Common myeloid progenitor, CD34-positive (primary cell): ENCODE results near the gene ADGRB3.

Experiments
- CTCF ChIA-PET: fragments of 350-600 bp; sonication (Branson Sonifier 250); formaldehyde crosslinking; loops from one replicate; lab custom pipeline; 2021; ENCODE audit warnings: antibody characterized with exemption; lab: Charles Lee
- POLR2A ChIA-PET: fragments of 350-600 bp; sonication (Branson Sonifier 250); formaldehyde crosslinking; loops from one replicate; lab custom pipeline; 2021; ENCODE audit warnings: antibody characterized with exemption; lab: Charles Lee
- DNase-seq, 3 donors: peaks; one replicate each; pipeline versions ENCODE4 v3.0.0 to v3.0.0-alpha.2; 2013
- H3K27ac ChIP-seq, 2 experiments: 1 replicate in 1 of 2; 2 replicates in 1 of 2; pipeline ENCODE4 v1.7.0; 2013; ENCODE audit warnings: inconsistent platforms in 2 of 2, low read length in 2 of 2, mild to moderate bottlenecking in 2 of 2, low read depth in 1 of 2, moderate library complexity in 1 of 2; ENCODE audit not compliant: severe bottlenecking in 2 of 2, insufficient read depth in 1 of 2, poor library complexity in 1 of 2
- H3K27me3 ChIP-seq, 5 experiments: replicated peaks in 2 of 5; 1 replicate in 3 of 5; 2 replicates in 2 of 5; pipeline versions ENCODE4 v1.6.1 to v1.7.0; 2013; ENCODE audit warnings: low read length in 4 of 5, mild to moderate bottlenecking in 2 of 5, moderate library complexity in 2 of 5, inconsistent platforms in 1 of 5; ENCODE audit not compliant: insufficient read depth in 5 of 5, control insufficient read depth in 4 of 5
- H3K36me3 ChIP-seq, 4 experiments: 1 replicate in 2 of 4; 2 replicates in 2 of 4; pipeline versions ENCODE4 v1.6.1 to v1.7.0; 2013; ENCODE audit warnings: low read length in 3 of 4, control low read depth in 1 of 4, mild to moderate bottlenecking in 1 of 4; ENCODE audit not compliant: control insufficient read depth in 4 of 4, insufficient read depth in 4 of 4
- H3K4me1 ChIP-seq, 4 experiments: 1 replicate in 3 of 4; 2 replicates in 1 of 4; pipeline versions ENCODE4 v1.6.1 to v1.7.1; 2013; ENCODE audit warnings: low read length in 3 of 4, mild to moderate bottlenecking in 3 of 4, control low read depth in 1 of 4, inconsistent platforms in 1 of 4, moderate library complexity in 1 of 4; ENCODE audit not compliant: control insufficient read depth in 4 of 4, insufficient read depth in 4 of 4; ENCODE audit errors: control extremely low read depth in 1 of 4
- H3K4me3 ChIP-seq, 7 experiments: 1 replicate in 4 of 7; 2 replicates in 3 of 7; pipeline versions ENCODE4 v1.5.1 to v1.7.0; 2013; ENCODE audit warnings: mild to moderate bottlenecking in 7 of 7, low read length in 6 of 7, moderate library complexity in 6 of 7, inconsistent platforms in 2 of 7, low read depth in 2 of 7, control low read depth in 1 of 7; ENCODE audit not compliant: insufficient read depth in 4 of 7, control insufficient read depth in 1 of 7; ENCODE audit errors: extremely low read depth in 1 of 7
- H3K9me3 ChIP-seq, 5 experiments: 1 replicate in 4 of 5; 2 replicates in 1 of 5; pipeline versions ENCODE4 v1.6.1 to v1.7.1; 2013; ENCODE audit warnings: low read length in 4 of 5, mild to moderate bottlenecking in 2 of 5, inconsistent platforms in 1 of 5, low read depth in 1 of 5, moderate library complexity in 1 of 5; ENCODE audit not compliant: control insufficient read depth in 4 of 5, insufficient read depth in 2 of 5; ENCODE audit errors: control extremely low read depth in 1 of 5
- WGBS: methylation state at CpG from one replicate; pipeline ENCODE4 v1.1.5; 2013; ENCODE audit not compliant: insufficient coverage; 5-methylcytosine and 5-hydroxymethylcytosine counted together

ADGRB3 gene

DNA sequence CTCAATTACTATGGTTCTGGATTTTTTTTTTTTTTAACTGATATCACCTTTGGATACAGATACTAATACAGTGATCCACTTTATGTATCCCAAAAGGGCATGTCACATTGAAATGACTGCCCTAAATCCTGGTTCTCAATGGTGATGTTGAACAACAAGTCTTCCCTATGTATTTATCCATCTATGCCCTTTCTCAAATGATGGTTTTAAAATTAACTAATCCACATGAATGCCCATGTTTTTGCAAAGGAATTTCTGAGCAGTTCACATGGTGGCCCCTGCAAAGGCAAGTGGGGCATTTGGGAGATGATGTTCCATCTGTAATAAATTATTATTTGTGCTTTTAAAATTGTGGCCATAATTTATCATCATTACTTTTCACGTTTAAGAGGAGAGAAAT, 2.7 kb downstream of the ADGRB3 start:
- peaks cover 3 to 54% (median 21%) of the 10 kb centered on the region in 5 experiments for H3K27me3 ChIP-seq
- no peaks in the 10 kb centered on the region for H3K9me3 ChIP-seq
- ChIA-PET CTCF (interaction anchor here (0.6 to 9.4 kb wide), 13 partner anchors 13 to 1470 kb away, joined by 3 to 146 read pairs (median 4); no protein-coding TSS in a partner anchor), POLR2A (no interaction called here)
- WGBS, result no CpG with 5 or more reads among the region's 1 CpG
- peaks cover 0 to 37% (median 18%) of the 10 kb centered on the region in 4 experiments for H3K4me1 ChIP-seq
- no peak overlapping the region for H3K27ac ChIP-seq
- no peak for DNase-seq
- no peaks in the 10 kb centered on the region for H3K36me3 ChIP-seq
- no peak overlapping the region for H3K4me3 ChIP-seq

DNA sequence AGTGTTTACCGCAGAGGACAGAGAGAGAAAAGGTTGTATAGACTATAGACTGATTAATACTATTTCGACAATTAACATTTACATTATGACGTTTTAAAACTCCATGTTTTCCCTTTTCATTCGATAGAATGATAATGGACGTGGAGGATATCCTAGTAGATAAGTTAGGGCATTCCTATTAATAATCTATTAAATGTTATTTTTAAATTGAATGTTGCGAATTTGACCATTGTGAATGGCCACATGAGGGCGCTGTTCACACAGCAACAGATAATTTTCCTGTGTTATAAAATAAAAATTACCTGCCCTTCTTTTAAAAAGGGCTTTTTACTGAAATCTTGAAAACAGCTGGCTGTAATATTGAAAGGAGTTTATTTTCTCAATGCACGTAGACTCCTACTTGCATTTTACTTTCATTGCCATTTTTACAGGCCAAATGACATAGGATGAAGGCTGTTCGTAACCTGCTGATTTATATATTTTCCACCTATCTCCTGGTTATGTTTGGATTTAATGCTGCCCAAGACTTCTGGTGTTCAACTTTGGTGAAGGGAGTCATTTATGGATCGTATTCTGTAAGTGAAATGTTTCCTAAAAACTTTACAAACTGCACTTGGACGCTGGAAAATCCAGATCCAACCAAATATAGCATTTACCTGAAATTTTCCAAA, 3.3 kb downstream of the ADGRB3 start:
- ChIA-PET CTCF (interaction anchor here (0.6 to 9.4 kb wide), 13 partner anchors 12 to 1470 kb away, joined by 3 to 146 read pairs (median 4); no protein-coding TSS in a partner anchor), POLR2A (no interaction called here)
- Histone ChIP-seq H3K27ac (no peak overlapping the region), H3K4me1 (peaks cover 0 to 37% (median 18%) of the 10 kb centered on the region in 4 experiments), H3K4me3 (no peak overlapping the region), H3K9me3 (no peaks in the 10 kb centered on the region), H3K36me3 (no peaks in the 10 kb centered on the region), H3K27me3 (peaks cover 3 to 48% (median 18%) of the 10 kb centered on the region in 5 experiments)
- 100% methylated on average over 1 of the region's 11 CpGs for WGBS
- DNase-seq, result peak; percentile 69 to 84 (median 76)

DNA sequence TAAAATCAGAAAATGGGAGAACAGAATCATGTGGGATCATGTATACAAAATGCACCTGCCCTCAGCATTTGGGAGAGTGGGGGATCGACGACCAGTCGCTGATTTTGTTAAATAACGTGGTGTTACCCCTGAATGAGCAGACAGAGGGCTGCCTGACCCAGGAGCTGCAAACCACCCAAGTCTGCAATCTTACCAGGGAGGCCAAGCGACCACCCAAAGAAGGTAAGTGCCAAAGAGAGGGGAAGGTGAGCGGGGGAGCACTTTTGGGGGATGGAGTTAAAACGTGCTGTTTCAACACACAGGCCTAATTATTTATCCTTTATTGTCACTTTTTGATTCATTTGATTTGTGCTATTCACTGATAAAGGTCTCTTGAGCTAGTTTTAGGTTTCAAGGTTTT, 4.1 kb downstream of the ADGRB3 start:
- ChIA-PET CTCF (interaction anchor here (0.6 to 9.4 kb wide), 9 partner anchors 10 to 155 kb away, joined by 3 to 146 read pairs (median 4); no protein-coding TSS in a partner anchor), POLR2A (no interaction called here)
- Histone ChIP-seq H3K9me3 (no peaks in the 10 kb centered on the region), H3K4me3 (no peak overlapping the region), H3K27me3 (peaks cover 0 to 40% (median 14%) of the 10 kb centered on the region in 5 experiments), H3K27ac (no peak overlapping the region), H3K36me3 (no peaks in the 10 kb centered on the region), H3K4me1 (peaks cover 0 to 32% (median 18%) of the 10 kb centered on the region in 4 experiments)
- no peak for DNase-seq
- no CpG with 5 or more reads among the region's 7 CpGs for WGBS

DNA sequence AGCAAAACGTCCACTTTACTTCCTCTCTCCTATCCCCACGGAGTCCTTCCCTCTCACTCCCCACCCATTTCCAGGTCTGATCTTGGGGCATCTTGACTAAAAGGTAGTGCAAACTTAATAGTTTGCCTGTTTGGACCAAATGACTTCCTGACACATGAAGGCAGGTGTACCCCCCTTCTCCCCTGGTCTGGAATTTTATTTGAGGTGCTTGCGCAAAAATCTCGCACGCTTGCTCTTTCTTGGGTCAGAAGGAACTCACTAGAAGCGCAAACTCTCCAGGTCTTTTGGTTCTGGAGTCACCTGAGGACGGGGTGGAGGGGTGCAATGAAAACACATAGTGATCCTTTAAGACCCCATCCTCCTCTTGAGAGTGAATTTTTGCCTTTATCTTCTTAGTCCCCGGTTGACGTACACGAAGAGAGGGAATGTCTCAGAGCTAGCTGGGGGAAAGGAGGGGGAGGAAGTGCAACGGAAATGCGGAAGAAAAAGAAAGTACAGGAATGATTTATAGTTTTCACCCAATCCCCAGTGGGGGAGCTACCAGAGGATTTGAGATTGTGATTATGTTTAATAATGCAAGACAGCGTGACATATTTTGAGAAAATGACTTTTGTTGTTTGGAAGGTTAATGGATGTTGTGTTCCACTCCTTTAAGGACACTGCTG, 4.9 kb downstream of the ADGRB3 start:
- no peak overlapping the region for H3K27ac ChIP-seq
- WGBS, result 10% methylated on average over 8 of the region's 13 CpGs
- CTCF ChIA-PET, result interaction anchor here (0.7 to 9.4 kb wide), 8 partner anchors 9 to 154 kb away, joined by 3 to 146 read pairs (median 4); no protein-coding TSS in a partner anchor
- H3K27me3 ChIP-seq, result peaks cover 0 to 35% (median 9%) of the 10 kb centered on the region in 5 experiments
- H3K9me3 ChIP-seq, result no peaks in the 10 kb centered on the region
- peak overlapping the region in 3 of 7 experiments; percentile 35 to 50 (median 42) for H3K4me3 ChIP-seq
- H3K4me1 ChIP-seq, result peaks cover 0 to 27% (median 14%) of the 10 kb centered on the region in 4 experiments
- peak; percentile 17 to 42 (median 28) for DNase-seq
- no peaks in the 10 kb centered on the region for H3K36me3 ChIP-seq
- POLR2A ChIA-PET, result no interaction called here

DNA sequence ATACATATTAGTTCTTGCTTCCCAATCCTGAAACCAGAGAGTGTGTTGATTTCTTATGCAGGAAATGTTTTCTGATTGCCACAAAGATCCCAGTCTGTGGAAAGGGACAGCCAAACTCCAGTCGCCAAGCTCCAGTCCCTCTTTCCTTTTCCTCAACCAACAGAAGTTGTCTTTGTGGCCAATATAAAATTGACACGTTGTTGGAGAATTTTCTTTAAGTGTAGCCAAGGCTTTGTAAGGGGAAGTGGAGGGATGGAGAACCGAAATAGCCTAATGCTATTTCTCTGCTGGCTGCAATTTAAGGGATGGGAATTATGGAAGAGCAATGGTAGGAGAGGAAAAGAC, 5.4 kb downstream of the ADGRB3 start:
- Histone ChIP-seq H3K9me3 (no peaks in the 10 kb centered on the region), H3K4me3 (peak overlapping the region in 2 of 7 experiments; percentile 35 to 50), H3K27me3 (peaks cover 0 to 31% (median 6%) of the 10 kb centered on the region in 5 experiments), H3K4me1 (peaks cover 0 to 23% (median 12%) of the 10 kb centered on the region in 4 experiments), H3K36me3 (no peaks in the 10 kb centered on the region), H3K27ac (no peak overlapping the region)
- 33% methylated on average over 1 of the region's 3 CpGs for WGBS
- CTCF ChIA-PET, result interaction anchor here (0.6 to 9.4 kb wide), 8 partner anchors 9 to 317 kb away, joined by 3 to 146 read pairs (median 4); no protein-coding TSS in a partner anchor
- POLR2A ChIA-PET, result no interaction called here
- no peak for DNase-seq

DNA sequence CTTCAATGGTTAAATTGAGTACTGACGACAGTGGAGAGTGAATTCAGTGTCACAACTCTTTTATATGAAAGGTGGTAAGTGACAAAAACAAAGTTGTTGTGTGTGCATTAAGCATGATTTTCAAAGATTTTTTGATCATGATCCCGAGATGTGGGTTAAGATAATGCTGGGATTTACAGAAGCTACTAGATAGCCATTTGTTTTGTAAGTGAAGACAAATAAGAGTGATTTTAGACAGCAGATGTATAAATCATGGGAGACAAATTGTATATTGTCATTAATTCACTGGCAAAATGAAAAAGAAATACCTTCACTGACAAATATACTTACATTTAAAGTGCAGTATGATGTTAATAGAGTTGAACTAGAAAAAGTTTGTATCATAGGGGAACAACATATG, 6.1 kb downstream of the ADGRB3 start:
- no peak overlapping the region for H3K4me3 ChIP-seq
- no peaks in the 10 kb centered on the region for H3K9me3 ChIP-seq
- ChIA-PET POLR2A (interaction anchor here (0.6 kb wide), 1 partner anchor 199 kb away, joined by 4 read pairs; no protein-coding TSS in a partner anchor), CTCF (interaction anchor here (0.5 to 9.4 kb wide), 5 partner anchors 10 to 1859 kb away, joined by 3 to 146 read pairs (median 4); no protein-coding TSS in a partner anchor)
- H3K27ac ChIP-seq, result no peak overlapping the region
- no peaks in the 10 kb centered on the region for H3K36me3 ChIP-seq
- peaks cover 0 to 17% (median 5%) of the 10 kb centered on the region in 4 experiments for H3K4me1 ChIP-seq
- DNase-seq, result no peak
- H3K27me3 ChIP-seq, result peaks cover 0 to 26% (median 4%) of the 10 kb centered on the region in 5 experiments
- 94% methylated on average over 2 of the region's 2 CpGs for WGBS
